IMR-90 (cell line): ENCODE data around the gene GUCY1B1.
A peak's percentile ranks its signal among the peaks of the same experiment; 100 is the strongest.

Experiments used
- BHLHE40 ChIP-seq: fragments of 150-350 bp; IDR thresholded peaks from 2 replicates; pipeline ENCODE4 v1.6.1; 2016; ENCODE audit warnings: mild to moderate bottlenecking, low read depth, low read length
- CTCF ChIP-seq: conservative IDR thresholded peaks from 2 replicates; pipeline ENCODE4 v1.5.1; 2012; ENCODE audit warnings: mild to moderate bottlenecking, low read depth, low read length, improper control_type of control experiment
- FOS ChIP-seq: fragments of 150-350 bp; IDR thresholded peaks from 2 replicates; pipeline ENCODE4 v1.6.1; 2016; ENCODE audit warnings: low read depth, low read length
- MAZ ChIP-seq: IDR thresholded peaks from 2 replicates; pipeline ENCODE4 v1.6.1; 2012; ENCODE audit warnings: low read depth, mild to moderate bottlenecking, low read length, improper control_type of control experiment, moderate library complexity, borderline replicate concordance
- MXI1 ChIP-seq: IDR thresholded peaks from 2 replicates; pipeline ENCODE4 v1.6.1; 2012; ENCODE audit warnings: low read depth, mild to moderate bottlenecking, low read length, moderate library complexity, borderline replicate concordance
- POLR2A ChIP-seq: IDR thresholded peaks from 2 replicates; pipeline ENCODE4 v1.6.1; 2012; ENCODE audit warnings: mild to moderate bottlenecking, low read depth, low read length
- RAD21 ChIP-seq: IDR thresholded peaks from 2 replicates; pipeline ENCODE4 v1.6.1; 2012; ENCODE audit warnings: low read length, improper control_type of control experiment

GRCh38 chr4:155787113-155787710, 28.4 kb downstream of the GUCY1B1 start:
- TF ChIP-seq CTCF, result peak; percentile 93
- TF ChIP-seq POLR2A, result 0 out of 2 replicates have a peak, but pooled peaks have one; percentile 46
- TF ChIP-seq RAD21, result peak; percentile 93
- TF ChIP-seq FOS, result no peak
- TF ChIP-seq BHLHE40, result no peak
- no peak for TF ChIP-seq MAZ
- no peak for TF ChIP-seq MXI1
